Hepatocyte (in vitro differentiated cells): Measurements from ENCODE around the gene IRF4. TPM values are rescaled to one million over a fixed set of nuclear protein-coding genes. Genes with fewer than 3 reads are reported as not detected.

Source experiments
- DNase-seq: peaks from one replicate; pipeline ENCODE4 v3.0.0-alpha.2; 2016; ENCODE audit warnings: low spot score
- H2AFZ ChIP-seq: fragments of 200-600 bp; sonication (generic); 2 replicates; pipeline ENCODE4 v1.6.0; 2016; ENCODE audit warnings: antibody characterized with exemption, mild to moderate bottlenecking
- H3K27ac ChIP-seq: fragments of 200-600 bp; sonication (generic); 2 replicates; pipeline ENCODE4 v1.5.1; 2016; ENCODE audit warnings: mild to moderate bottlenecking
- H3K27me3 ChIP-seq: fragments of 200-600 bp; sonication (generic); 2 replicates; pipeline ENCODE4 v1.6.1; 2016
- H3K36me3 ChIP-seq: fragments of 200-600 bp; sonication (generic); replicated peaks from 2 replicates; pipeline ENCODE4 v1.5.1; 2016; ENCODE audit warnings: low read depth; ENCODE audit not compliant: insufficient read depth
- H3K4me1 ChIP-seq: fragments of 200-600 bp; sonication (generic); 2 replicates; pipeline ENCODE4 v1.5.1; 2016; ENCODE audit warnings: mild to moderate bottlenecking, moderate library complexity; ENCODE audit not compliant: insufficient read depth
- H3K4me2 ChIP-seq: fragments of 200-600 bp; sonication (generic); 2 replicates; pipeline ENCODE4 v1.6.0; 2016
- H3K4me3 ChIP-seq: fragments of 200-600 bp; sonication (generic); 2 replicates; pipeline ENCODE4 v1.5.1; 2016; ENCODE audit warnings: mild to moderate bottlenecking
- H3K79me2 ChIP-seq: fragments of 200-600 bp; sonication (generic); 2 replicates; pipeline ENCODE4 v1.6.0; 2017; ENCODE audit warnings: mild to moderate bottlenecking
- H3K9me2 ChIP-seq: fragments of 200-600 bp; sonication (generic); replicated peaks from 2 replicates; pipeline ENCODE4 v1.6.0; 2017; ENCODE audit warnings: mild to moderate bottlenecking; ENCODE audit not compliant: insufficient read depth
- H3K9me3 ChIP-seq: fragments of 200-600 bp; sonication (generic); 2 replicates; pipeline ENCODE4 v1.5.1; 2016; ENCODE audit warnings: low read depth, mild to moderate bottlenecking
- H4K20me1 ChIP-seq: fragments of 200-600 bp; sonication (generic); 2 replicates; pipeline ENCODE4 v1.6.0; 2016; ENCODE audit warnings: mild to moderate bottlenecking; ENCODE audit not compliant: insufficient read depth, poor library complexity, severe bottlenecking
- EZH2 ChIP-seq: fragments of 200-600 bp; sonication (generic); IDR thresholded peaks from 2 replicates; pipeline ENCODE4 v1.6.1; 2016; ENCODE audit warnings: antibody characterized with exemption, mild to moderate bottlenecking, borderline replicate concordance
- EZH2phosphoT487 ChIP-seq: fragments of 200-600 bp; sonication (generic); IDR thresholded peaks from one replicate; pipeline ENCODE4 v1.6.1; 2018; ENCODE audit warnings: antibody characterized with exemption, mild to moderate bottlenecking, low read depth, moderate library complexity; ENCODE audit not compliant: unreplicated experiment, severe bottlenecking
- WGBS: methylation state at CpG from one replicate; pipeline ENCODE4 v1.1.6; 2016; ENCODE audit warnings: low lambda C conversion rate; ENCODE audit errors: missing lambda C conversion rate; 5-methylcytosine and 5-hydroxymethylcytosine counted together
- polyA plus RNA-seq: library from polyadenylated mRNA; unstranded; fragments of >200 nt; fragmentation: Nextera tagmentation; extraction: Ambion mirVana; gene quantifications from 2 replicates; pipeline ENCODE4 v1.2.1, GENCODE V29; 2016
- total RNA-seq: library from RNA; depleted of rRNA; stranded (reverse); fragments of >200 nt; gene quantifications from 2 replicates; pipeline ENCODE4 v1.2.3, GENCODE V29; 2014
- TF ChIP-seq, protein P1 (sequence below): fragments of 200-600 bp; sonication (generic); IDR thresholded peaks from 2 replicates; pipeline ENCODE4 v1.5.1; 2016; ENCODE audit warnings: antibody characterized with exemption, mild to moderate bottlenecking; ENCODE audit not compliant: poor library complexity

IRF4 gene
- total and polyA plus RNA-seq, 2 experiments from 2014 or later, result 0.02 to 0.23 TPM

DNA sequence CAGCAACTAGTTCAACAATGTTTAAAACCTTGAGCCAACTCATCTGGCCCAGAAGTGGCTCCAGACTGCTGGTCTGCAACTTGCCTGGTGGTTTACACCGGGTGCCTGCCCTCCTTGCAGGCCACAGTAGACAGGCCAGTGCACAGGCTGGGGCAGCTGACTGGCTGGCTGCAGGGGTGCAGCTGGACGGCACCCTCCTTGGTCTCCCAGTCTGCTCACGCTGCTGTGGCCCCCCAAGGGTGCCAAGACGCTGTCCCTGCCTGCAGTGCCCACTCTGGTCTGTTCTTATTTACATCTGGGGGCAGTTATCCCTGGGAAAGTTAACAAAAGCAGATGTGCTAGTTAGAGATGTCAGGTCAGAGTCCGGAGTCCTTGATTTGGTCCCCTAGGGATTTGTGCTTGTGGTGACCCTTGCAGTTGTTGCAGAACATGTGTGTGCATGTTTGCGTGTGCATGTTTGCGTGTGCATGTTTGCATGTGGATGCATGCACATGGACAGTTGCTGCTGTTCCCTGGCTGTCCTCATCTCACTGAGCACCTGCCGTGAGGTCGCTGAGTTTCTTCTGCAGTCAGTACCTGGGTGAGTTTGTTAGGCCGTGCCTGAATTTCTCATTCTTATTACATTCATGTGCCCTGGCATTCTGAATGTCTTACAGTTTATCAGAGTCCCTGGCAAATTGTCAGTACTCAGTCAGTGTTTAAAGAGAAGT, 48.2 kb upstream of the IRF4 start:
- Histone ChIP-seq H4K20me1 (no peaks in the 10 kb centered on the region), H3K27me3 (no peaks in the 10 kb centered on the region), H3K4me2 (no peak overlapping the region), H3K79me2 (no peaks in the 10 kb centered on the region), H3K4me3 (no peak overlapping the region), H3K4me1 (no peaks in the 10 kb centered on the region), H3K9me2 (no peaks in the 10 kb centered on the region), H3K9me3 (no peaks in the 10 kb centered on the region), H3K27ac (no peak overlapping the region), H2AFZ (no peak overlapping the region), H3K36me3 (no peaks in the 10 kb centered on the region)
- no peak for DNase-seq
- 78% methylated on average over 10 of the region's 10 CpGs for WGBS
- TF ChIP-seq EZH2phosphoT487 (no peak), EZH2 (no peak)
- TF ChIP-seq, protein P1, sequence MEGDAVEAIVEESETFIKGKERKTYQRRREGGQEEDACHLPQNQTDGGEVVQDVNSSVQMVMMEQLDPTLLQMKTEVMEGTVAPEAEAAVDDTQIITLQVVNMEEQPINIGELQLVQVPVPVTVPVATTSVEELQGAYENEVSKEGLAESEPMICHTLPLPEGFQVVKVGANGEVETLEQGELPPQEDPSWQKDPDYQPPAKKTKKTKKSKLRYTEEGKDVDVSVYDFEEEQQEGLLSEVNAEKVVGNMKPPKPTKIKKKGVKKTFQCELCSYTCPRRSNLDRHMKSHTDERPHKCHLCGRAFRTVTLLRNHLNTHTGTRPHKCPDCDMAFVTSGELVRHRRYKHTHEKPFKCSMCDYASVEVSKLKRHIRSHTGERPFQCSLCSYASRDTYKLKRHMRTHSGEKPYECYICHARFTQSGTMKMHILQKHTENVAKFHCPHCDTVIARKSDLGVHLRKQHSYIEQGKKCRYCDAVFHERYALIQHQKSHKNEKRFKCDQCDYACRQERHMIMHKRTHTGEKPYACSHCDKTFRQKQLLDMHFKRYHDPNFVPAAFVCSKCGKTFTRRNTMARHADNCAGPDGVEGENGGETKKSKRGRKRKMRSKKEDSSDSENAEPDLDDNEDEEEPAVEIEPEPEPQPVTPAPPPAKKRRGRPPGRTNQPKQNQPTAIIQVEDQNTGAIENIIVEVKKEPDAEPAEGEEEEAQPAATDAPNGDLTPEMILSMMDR, result no peak

DNA sequence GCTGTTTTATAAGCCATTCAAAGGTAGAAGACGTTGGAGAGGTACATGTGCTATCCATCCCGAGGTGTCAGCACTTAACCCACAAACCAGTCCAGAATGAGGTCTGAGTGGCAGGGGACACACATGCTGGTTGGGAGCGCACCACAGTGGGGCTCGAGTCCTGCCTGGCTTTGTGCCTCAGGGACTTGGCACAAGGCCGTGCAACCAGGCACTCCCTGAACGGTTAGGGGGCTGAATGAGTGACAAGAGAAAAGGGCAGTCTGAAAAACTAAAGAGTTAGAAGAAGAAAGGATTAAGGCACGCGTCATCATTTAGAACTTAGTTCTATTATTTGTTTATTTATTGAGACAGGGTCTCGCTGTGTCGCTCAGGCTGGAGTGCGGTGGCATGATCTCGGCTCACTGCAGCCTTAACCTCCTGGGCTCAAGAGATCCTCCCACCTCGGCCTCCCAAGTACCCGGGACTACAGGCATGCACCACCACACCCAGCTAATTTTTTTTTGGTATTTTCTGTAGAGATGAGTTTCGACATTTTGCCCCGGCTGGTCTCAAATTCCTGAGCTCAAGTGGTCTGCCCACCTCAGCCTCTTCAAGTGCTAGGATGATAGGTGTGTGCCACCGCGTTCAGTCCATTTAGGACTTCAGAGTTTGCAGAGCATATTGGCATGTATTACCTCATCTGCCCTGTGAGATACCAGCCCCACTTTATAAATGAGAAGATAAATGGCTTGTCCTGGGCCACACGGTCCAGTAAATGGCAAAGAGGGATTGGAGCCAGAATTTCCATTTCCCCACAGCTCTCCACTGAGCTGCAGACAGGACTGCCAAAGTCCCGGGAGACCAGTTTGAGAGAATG, 47.4 kb upstream of the IRF4 start:
- Histone ChIP-seq H3K4me3 (no peak overlapping the region), H3K4me2 (no peak overlapping the region), H3K79me2 (no peaks in the 10 kb centered on the region), H2AFZ (no peak overlapping the region), H3K27me3 (no peaks in the 10 kb centered on the region), H3K4me1 (no peaks in the 10 kb centered on the region), H3K36me3 (no peaks in the 10 kb centered on the region), H4K20me1 (no peaks in the 10 kb centered on the region), H3K27ac (no peak overlapping the region), H3K9me3 (no peaks in the 10 kb centered on the region), H3K9me2 (no peaks in the 10 kb centered on the region)
- 89% methylated on average over 20 of the region's 20 CpGs for WGBS
- DNase-seq, result no peak
- TF ChIP-seq, protein P1, result no peak
- no peak for TF ChIP-seq EZH2phosphoT487
- no peak for TF ChIP-seq EZH2

- no peaks in the 10 kb centered on the region for H3K36me3 ChIP-seq
- no peaks in the 10 kb centered on the region for H3K79me2 ChIP-seq
- H3K9me3 ChIP-seq, result no peaks in the 10 kb centered on the region
- H3K4me1 ChIP-seq, result no peaks in the 10 kb centered on the region
- no peak overlapping the region for H3K4me3 ChIP-seq
- TF ChIP-seq, protein P1, result no peak
- TF ChIP-seq EZH2, result no peak
- no peaks in the 10 kb centered on the region for H4K20me1 ChIP-seq
- H3K9me2 ChIP-seq, result no peaks in the 10 kb centered on the region
- 65% methylated on average over 8 of the region's 8 CpGs for WGBS
- H2AFZ ChIP-seq, result no peak overlapping the region
- no peak for DNase-seq
- no peak overlapping the region for H3K4me2 ChIP-seq
- no peak overlapping the region for H3K27ac ChIP-seq
- H3K27me3 ChIP-seq, result no peaks in the 10 kb centered on the region
These were observed 46.7 kb upstream of the IRF4 start for GRCh38 chr6:344816-345340.
